ENCODE results near the gene CTTN. TPM values are rescaled to one million over a fixed set of nuclear protein-coding genes. Genes with fewer than 3 reads are reported as not detected.

The CTTN gene
- total RNA-seq, 1 experiment from 2014 or later = 224 TPM

DNA sequence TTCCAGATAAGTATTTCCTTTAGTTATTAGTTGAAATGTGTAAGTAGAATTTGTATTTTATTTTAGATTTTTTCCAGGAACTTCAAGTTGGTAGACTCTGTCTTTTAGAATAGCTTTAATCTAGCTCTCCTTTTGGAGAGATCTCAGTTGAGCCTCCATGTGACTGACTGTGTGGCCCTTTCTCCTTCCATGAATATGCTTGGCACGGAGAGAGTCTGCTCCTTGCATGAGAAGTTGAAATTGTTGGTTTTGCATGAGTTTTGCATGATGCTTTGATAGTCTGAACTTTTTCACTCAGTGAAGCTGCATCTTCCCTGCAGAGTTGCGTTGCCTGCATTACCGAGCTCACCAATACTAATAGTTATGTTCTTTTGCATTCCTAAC is 32.8 kb upstream of the CTTN start:
- Histone ChIP-seq H3K14ac (ENCODE audit: insufficient read depth, low read length) (no peak overlapping the region), H3K4ac (ENCODE audit: low read depth, low read length) (no peak overlapping the region), H3K18ac (ENCODE audit: insufficient read length, low read depth, low read length) (no peak overlapping the region), H3K9ac (ENCODE audit: extremely low read depth, insufficient read length, low read length) (no peak overlapping the region), H4K8ac (replicated peaks; ENCODE audit: insufficient read length, low read depth, low read length) (no peak overlapping the region), H3K79me1 (ENCODE audit: insufficient read depth, low read depth, low read length, poor library complexity, severe bottlenecking) (peaks cover 3% of the 10 kb centered on the region), H4K91ac (ENCODE audit: insufficient read length, low read depth, low read length) (no peak overlapping the region), H3K23me2 (ENCODE audit: insufficient read length, low read depth, low read length, poor library complexity, severe bottlenecking) (no peaks in the 10 kb centered on the region), H3K27me3 (ENCODE audit: insufficient read depth, low read length) (no peaks in the 10 kb centered on the region), H3K56ac (ENCODE audit: insufficient read length, low read depth, low read length) (no peak overlapping the region), H2AK5ac (ENCODE audit: insufficient read length, low read length) (no peak overlapping the region), H3K4me2 (ENCODE audit: insufficient read depth, insufficient read length, low read length) (no peak overlapping the region), H2BK20ac (ENCODE audit: low read depth, low read length, poor library complexity, severe bottlenecking) (no peak overlapping the region), H2BK120ac (ENCODE audit: low read depth, low read length, poor library complexity, severe bottlenecking) (no peak overlapping the region), H3K23ac (ENCODE audit: insufficient read length, low read depth, low read length) (no peak overlapping the region), H3K79me2 (ENCODE audit: insufficient read depth, low read length) (no peaks in the 10 kb centered on the region), H3T11ph (ENCODE audit: low read length) (no peak overlapping the region), H4K20me1 (ENCODE audit: control insufficient read depth, insufficient read depth, insufficient read length) (no peaks in the 10 kb centered on the region), H3K27ac (ENCODE audit: insufficient read length, low read depth, low read length) (no peak overlapping the region), H4K5ac (ENCODE audit: insufficient read length, low read depth, low read length) (no peak overlapping the region), H2AFZ (ENCODE audit: low read length) (no peak overlapping the region), H2BK15ac (ENCODE audit: low read depth, low read length) (no peak overlapping the region), H3K9me3 (ENCODE audit: control insufficient read depth, low read depth, low read length) (no peaks in the 10 kb centered on the region), H3K4me1 (ENCODE audit: insufficient read depth, low read length) (no peaks in the 10 kb centered on the region), H2BK5ac (ENCODE audit: insufficient read length, low read length) (no peak overlapping the region), H2BK12ac (ENCODE audit: insufficient read length, low read depth, low read length) (no peak overlapping the region)
- no peak for DNase-seq
- H3K27ac Mint-ChIP-seq = no peak overlapping the region
- H3K9me3 Mint-ChIP-seq = no peaks in the 10 kb centered on the region
- peaks cover 25 to 73% (median 38%) of the 10 kb centered on the region in 3 experiments for H3K36me3 Mint-ChIP-seq (ENCODE audit: insufficient read depth in 1 of 3, low read depth in 3 of 3)
- no peak for TF ChIP-seq CTCF (conservative IDR thresholded peaks at IDR 0.05)
- no peaks in the 10 kb centered on the region; the same call in 1 of the 2 replicates for H3K27me3 Mint-ChIP-seq (ENCODE audit: low read depth)
- no peak overlapping the region for H3K4me3 Mint-ChIP-seq
- no CpG with 5 or more reads among the region's 3 CpGs for WGBS (ENCODE audit: extremely low coverage, insufficient read length, low lambda C conversion rate)
- H3K4me1 Mint-ChIP-seq = no peaks in the 10 kb centered on the region

Data from H9 (cell line).